GM12875 (cell line): Measurements from ENCODE around the gene ZGPAT.
"Not testable (repeated sequence)": the region's sequence is repeated elsewhere in the genome, so short reads cannot be mapped to it uniquely, and the experiment has no call there.

ENCODE experiments used
- H3K4me3 ChIP-seq: one replicate; pipeline ENCODE4 v1.5.1; 2011; ENCODE audit warnings: low read depth, low read length, control low read depth
- CTCF ChIP-seq: IDR thresholded peaks from 2 replicates; pipeline ENCODE4 v1.5.1; 2011; ENCODE audit warnings: low read depth, mild to moderate bottlenecking, control low read depth, inconsistent platforms, low read length, moderate library complexity, borderline replicate concordance; ENCODE audit not compliant: insufficient read depth

Gene ZGPAT

GRCh38 chr20:63714858-63715257 is 7.0 kb downstream of the ZGPAT start:
- TF ChIP-seq CTCF: no peak
- no peak overlapping the region for H3K4me3 ChIP-seq

GRCh38 chr20:63718996-63719395 is 11.2 kb downstream of the ZGPAT start:
- no peak for TF ChIP-seq CTCF
- H3K4me3 ChIP-seq: no peak overlapping the region

GRCh38 chr20:63722967-63723622 is 15.3 kb downstream of the ZGPAT start:
- not testable (repeated sequence) for H3K4me3 ChIP-seq

- H3K4me3 ChIP-seq: not testable (repeated sequence)
These were observed 22.4 kb downstream of the ZGPAT start for GRCh38 chr20:63730189-63730733.

- TF ChIP-seq CTCF: no peak
- H3K4me3 ChIP-seq: no peak overlapping the region
These were observed 23.6 kb downstream of the ZGPAT start for GRCh38 chr20:63731410-63731809.

- TF ChIP-seq CTCF: no peak
- H3K4me3 ChIP-seq: no peak overlapping the region
These were observed 24.6 kb downstream of the ZGPAT start for GRCh38 chr20:63732118-63733095.

- no peak for TF ChIP-seq CTCF
These were observed 25.3 kb downstream of the ZGPAT start for GRCh38 chr20:63733117-63733516.

More at GRCh38 chr20:63733117-63733516, 25.3 kb downstream of the ZGPAT start:
- no peak overlapping the region for H3K4me3 ChIP-seq
